Measurements from ENCODE around the gene TDRD3. TPM values are rescaled to one million over a fixed set of nuclear protein-coding genes. Genes with fewer than 3 reads are reported as not detected.

Gene TDRD3
- total RNA-seq, 1 experiment from 2014 or later, result 5.8 TPM

GRCh38 chr13:60397704-60398378 lies 821 bp downstream of the TDRD3 start:
- peaks cover 41% of the 10 kb centered on the region for H3K79me2 ChIP-seq (ENCODE audit: low read length)
- peak overlapping the region; percentile 37 for H3K27ac ChIP-seq (ENCODE audit: low read length)
- no peaks in the 10 kb centered on the region for H4K20me1 ChIP-seq (ENCODE audit: low read length)
- ChIA-PET CTCF (interaction anchor here (0.6 kb wide), 1 partner anchor 29 kb away, joined by 3 read pairs; no protein-coding TSS in a partner anchor), POLR2A (ENCODE audit: unreplicated experiment) (interaction anchor here (0.6 kb wide), 1 partner anchor 175 kb away, joined by 10 read pairs; no protein-coding TSS in a partner anchor)
- no peaks in the 10 kb centered on the region for H3K36me3 ChIP-seq (ENCODE audit: low read depth, low read length)
- intact Hi-C loops (cut with micrococcal nuclease), result no loop called here
- DNase-seq, result peak; percentile 37
- peaks cover 26% of the 10 kb centered on the region for H3K4me1 ChIP-seq (ENCODE audit: insufficient read depth, low read length)
- TF ChIP-seq EZH2 (IDR thresholded peaks at IDR 0.05; ENCODE audit: low read length, unreplicated experiment) (no peak), EZH2phosphoT487 (IDR thresholded peaks at IDR 0.05; ENCODE audit: borderline replicate concordance, low read length) (no peak)
- ATAC-seq, result peak; percentile 29
- H3F3A ChIP-seq (ENCODE audit: low read length, unreplicated experiment), result no peaks in the 10 kb centered on the region
- H2AFZ ChIP-seq (ENCODE audit: low read length), result peak overlapping the region; percentile 81
- H3K9me2 ChIP-seq (replicated peaks; ENCODE audit: low read length), result no peaks in the 10 kb centered on the region
- BruUV-seq (replicated peaks), result TSS peak; percentile 45
- H3K4me2 ChIP-seq (ENCODE audit: low read length), result peak overlapping the region; percentile 95
- H3K4me3 ChIP-seq (ENCODE audit: low read length), result peak overlapping the region; percentile 89
- no peaks in the 10 kb centered on the region for H3K27me3 ChIP-seq (ENCODE audit: low read length)
- H3K9ac ChIP-seq (ENCODE audit: low read length), result peak overlapping the region; percentile 90
- H3K9me3 ChIP-seq (ENCODE audit: low read length), result no peaks in the 10 kb centered on the region

GRCh38 chr13:60398379-60398891 lies 1.4 kb downstream of the TDRD3 start:
- peak overlapping the region; percentile 89 for H3K4me3 ChIP-seq (ENCODE audit: low read length)
- H3K9me3 ChIP-seq (ENCODE audit: low read length), result no peaks in the 10 kb centered on the region
- no TSS peak for BruUV-seq (replicated peaks)
- ATAC-seq, result no peak
- CTCF ChIA-PET, result interaction anchor here (0.6 kb wide), 1 partner anchor 30 kb away, joined by 3 read pairs; no protein-coding TSS in a partner anchor
- H3K4me1 ChIP-seq (ENCODE audit: insufficient read depth, low read length), result peaks cover 26% of the 10 kb centered on the region
- TF ChIP-seq EZH2 (IDR thresholded peaks at IDR 0.05; ENCODE audit: low read length, unreplicated experiment) (no peak), CTCF (conservative IDR thresholded peaks at IDR 0.05; ENCODE audit: low read depth, low read length) (no peak), EZH2phosphoT487 (IDR thresholded peaks at IDR 0.05; ENCODE audit: borderline replicate concordance, low read length) (no peak)
- no peaks in the 10 kb centered on the region for H3K9me2 ChIP-seq (replicated peaks; ENCODE audit: low read length)
- peak overlapping the region; percentile 90 for H3K9ac ChIP-seq (ENCODE audit: low read length)
- POLR2A ChIA-PET (ENCODE audit: unreplicated experiment), result no interaction called here
- intact Hi-C loops (cut with micrococcal nuclease), result no loop called here
- H3K27me3 ChIP-seq (ENCODE audit: low read length), result no peaks in the 10 kb centered on the region
- H3K4me2 ChIP-seq (ENCODE audit: low read length), result peak overlapping the region; percentile 95
- H3K36me3 ChIP-seq (ENCODE audit: low read depth, low read length), result no peaks in the 10 kb centered on the region
- peak overlapping the region; percentile 81 for H2AFZ ChIP-seq (ENCODE audit: low read length)
- H3K79me2 ChIP-seq (ENCODE audit: low read length), result peaks cover 42% of the 10 kb centered on the region
- no peak for DNase-seq
- H4K20me1 ChIP-seq (ENCODE audit: low read length), result no peaks in the 10 kb centered on the region
- no peaks in the 10 kb centered on the region for H3F3A ChIP-seq (ENCODE audit: low read length, unreplicated experiment)
- H3K27ac ChIP-seq (ENCODE audit: low read length), result no peak overlapping the region

GRCh38 chr13:60398907-60399589 lies 2.0 kb downstream of the TDRD3 start:
- Histone ChIP-seq H4K20me1 (ENCODE audit: low read length) (no peaks in the 10 kb centered on the region), H2AFZ (ENCODE audit: low read length) (no peak overlapping the region), H3K4me3 (ENCODE audit: low read length) (peak overlapping the region; percentile 89), H3K4me1 (ENCODE audit: insufficient read depth, low read length) (peaks cover 26% of the 10 kb centered on the region), H3K9ac (ENCODE audit: low read length) (peak overlapping the region; percentile 90; the same call in 1 of the 2 replicates), H3K36me3 (ENCODE audit: low read depth, low read length) (no peaks in the 10 kb centered on the region), H3K79me2 (ENCODE audit: low read length) (peaks cover 45% of the 10 kb centered on the region), H3K27me3 (ENCODE audit: low read length) (no peaks in the 10 kb centered on the region), H3K4me2 (ENCODE audit: low read length) (peak overlapping the region; percentile 95), H3K9me3 (ENCODE audit: low read length) (no peaks in the 10 kb centered on the region), H3F3A (ENCODE audit: low read length, unreplicated experiment) (no peaks in the 10 kb centered on the region), H3K9me2 (replicated peaks; ENCODE audit: low read length) (no peaks in the 10 kb centered on the region), H3K27ac (ENCODE audit: low read length) (no peak overlapping the region)
- intact Hi-C loops (cut with micrococcal nuclease), result no loop called here
- BruUV-seq (replicated peaks), result no TSS peak
- TF ChIP-seq EZH2phosphoT487 (IDR thresholded peaks at IDR 0.05; ENCODE audit: borderline replicate concordance, low read length), result no peak
- no peak for TF ChIP-seq CTCF (conservative IDR thresholded peaks at IDR 0.05; ENCODE audit: low read depth, low read length)
- TF ChIP-seq EZH2 (IDR thresholded peaks at IDR 0.05; ENCODE audit: low read length, unreplicated experiment), result no peak
- DNase-seq, result no peak
- ChIA-PET POLR2A (ENCODE audit: unreplicated experiment) (no interaction called here), CTCF (no interaction called here)
- ATAC-seq, result no peak
